PFSK-1 (cell line): ENCODE measurements around the gene TRIM65.

Source experiments
- FOXP2 ChIP-seq: optimal IDR thresholded peaks from 2 replicates; pipeline ENCODE3; 2011; ENCODE audit warnings: borderline replicate concordance, control low read depth, inconsistent platforms; ENCODE audit not compliant: insufficient read depth; ENCODE audit errors: extremely low read length, extremely low read depth
- POLR2AphosphoS5 ChIP-seq: IDR thresholded peaks from 2 replicates; pipeline ENCODE4 v1.6.1; 2012; ENCODE audit warnings: low read depth, mild to moderate bottlenecking, control low read depth, low read length, moderate library complexity
- SIN3A ChIP-seq: IDR thresholded peaks from 2 replicates; pipeline ENCODE4 v1.6.1; 2012; ENCODE audit warnings: mild to moderate bottlenecking, low read length, moderate library complexity, borderline replicate concordance; ENCODE audit not compliant: insufficient read depth
- TAF1 ChIP-seq: IDR thresholded peaks from 2 replicates; pipeline ENCODE4 v1.6.1; 2012; ENCODE audit warnings: low read length, control low read depth, borderline replicate concordance; ENCODE audit not compliant: insufficient read depth
- TF ChIP-seq, protein P1 (sequence below), 2 experiments: IDR thresholded peaks; 2 replicates each; pipeline versions ENCODE4 v1.6.1 to v1.8.0; 2011 to 2012; ENCODE audit warnings: low read depth in 2 of 2, low read length in 2 of 2, control low read depth in 1 of 2, inconsistent platforms in 1 of 2, mild to moderate bottlenecking in 1 of 2, moderate library complexity in 1 of 2; ENCODE audit not compliant: insufficient read depth in 1 of 2

TRIM65 gene

DNA sequence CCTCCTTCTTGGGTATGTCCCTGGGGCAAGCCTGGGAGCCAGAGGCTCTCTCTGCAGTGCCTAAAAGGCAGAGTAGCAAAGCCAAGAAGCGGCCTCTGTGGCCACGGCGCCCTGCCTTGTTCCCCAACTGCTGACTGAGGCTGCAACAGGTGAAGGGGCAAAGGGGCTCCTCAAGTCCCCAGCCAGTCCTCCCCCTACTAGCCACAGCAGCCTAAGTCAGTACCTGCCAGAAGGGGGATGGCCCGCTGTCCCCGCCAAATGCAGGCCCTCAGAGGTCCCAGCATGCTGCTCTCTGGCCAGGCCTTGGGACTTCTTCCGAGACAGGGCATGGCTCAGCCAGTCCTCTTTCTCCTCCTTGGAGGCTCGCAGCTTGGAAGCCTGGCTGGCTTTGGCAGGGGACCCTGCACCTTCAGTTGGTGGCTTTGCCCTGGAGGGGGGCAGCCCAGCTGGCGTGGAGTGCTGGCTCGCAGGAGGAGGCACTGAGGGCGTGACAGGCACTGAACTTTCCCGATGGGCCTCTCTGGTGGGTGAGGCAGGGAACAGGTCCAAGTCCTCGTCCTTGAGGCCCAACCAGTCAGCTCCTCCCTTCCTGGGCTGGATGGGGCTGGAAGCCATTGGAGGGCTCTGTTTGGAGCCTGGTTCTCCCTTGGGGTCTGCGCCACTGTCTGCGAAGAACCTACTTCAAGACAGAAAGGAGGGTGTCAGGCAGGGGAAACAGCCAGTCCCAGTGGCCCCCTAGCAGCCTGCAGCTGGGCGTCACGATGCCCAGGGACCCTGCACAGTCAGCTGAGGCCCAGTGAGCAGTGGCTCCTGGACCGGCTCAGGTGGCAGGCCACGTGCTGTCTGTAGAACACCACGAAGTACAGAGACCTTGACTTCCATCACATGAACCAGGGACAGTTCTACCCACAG lies 26.5 kb upstream of the TRIM65 start:
- TF ChIP-seq SIN3A (no peak), POLR2AphosphoS5 (no peak), FOXP2 (no peak), TAF1 (no peak)
- TF ChIP-seq, protein P1, sequence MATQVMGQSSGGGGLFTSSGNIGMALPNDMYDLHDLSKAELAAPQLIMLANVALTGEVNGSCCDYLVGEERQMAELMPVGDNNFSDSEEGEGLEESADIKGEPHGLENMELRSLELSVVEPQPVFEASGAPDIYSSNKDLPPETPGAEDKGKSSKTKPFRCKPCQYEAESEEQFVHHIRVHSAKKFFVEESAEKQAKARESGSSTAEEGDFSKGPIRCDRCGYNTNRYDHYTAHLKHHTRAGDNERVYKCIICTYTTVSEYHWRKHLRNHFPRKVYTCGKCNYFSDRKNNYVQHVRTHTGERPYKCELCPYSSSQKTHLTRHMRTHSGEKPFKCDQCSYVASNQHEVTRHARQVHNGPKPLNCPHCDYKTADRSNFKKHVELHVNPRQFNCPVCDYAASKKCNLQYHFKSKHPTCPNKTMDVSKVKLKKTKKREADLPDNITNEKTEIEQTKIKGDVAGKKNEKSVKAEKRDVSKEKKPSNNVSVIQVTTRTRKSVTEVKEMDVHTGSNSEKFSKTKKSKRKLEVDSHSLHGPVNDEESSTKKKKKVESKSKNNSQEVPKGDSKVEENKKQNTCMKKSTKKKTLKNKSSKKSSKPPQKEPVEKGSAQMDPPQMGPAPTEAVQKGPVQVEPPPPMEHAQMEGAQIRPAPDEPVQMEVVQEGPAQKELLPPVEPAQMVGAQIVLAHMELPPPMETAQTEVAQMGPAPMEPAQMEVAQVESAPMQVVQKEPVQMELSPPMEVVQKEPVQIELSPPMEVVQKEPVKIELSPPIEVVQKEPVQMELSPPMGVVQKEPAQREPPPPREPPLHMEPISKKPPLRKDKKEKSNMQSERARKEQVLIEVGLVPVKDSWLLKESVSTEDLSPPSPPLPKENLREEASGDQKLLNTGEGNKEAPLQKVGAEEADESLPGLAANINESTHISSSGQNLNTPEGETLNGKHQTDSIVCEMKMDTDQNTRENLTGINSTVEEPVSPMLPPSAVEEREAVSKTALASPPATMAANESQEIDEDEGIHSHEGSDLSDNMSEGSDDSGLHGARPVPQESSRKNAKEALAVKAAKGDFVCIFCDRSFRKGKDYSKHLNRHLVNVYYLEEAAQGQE (IDR thresholded peaks at IDR 0.05; ENCODE audit: insufficient read depth in 1 of 2, low read depth in 2 of 2, low read length in 2 of 2): no peak

DNA sequence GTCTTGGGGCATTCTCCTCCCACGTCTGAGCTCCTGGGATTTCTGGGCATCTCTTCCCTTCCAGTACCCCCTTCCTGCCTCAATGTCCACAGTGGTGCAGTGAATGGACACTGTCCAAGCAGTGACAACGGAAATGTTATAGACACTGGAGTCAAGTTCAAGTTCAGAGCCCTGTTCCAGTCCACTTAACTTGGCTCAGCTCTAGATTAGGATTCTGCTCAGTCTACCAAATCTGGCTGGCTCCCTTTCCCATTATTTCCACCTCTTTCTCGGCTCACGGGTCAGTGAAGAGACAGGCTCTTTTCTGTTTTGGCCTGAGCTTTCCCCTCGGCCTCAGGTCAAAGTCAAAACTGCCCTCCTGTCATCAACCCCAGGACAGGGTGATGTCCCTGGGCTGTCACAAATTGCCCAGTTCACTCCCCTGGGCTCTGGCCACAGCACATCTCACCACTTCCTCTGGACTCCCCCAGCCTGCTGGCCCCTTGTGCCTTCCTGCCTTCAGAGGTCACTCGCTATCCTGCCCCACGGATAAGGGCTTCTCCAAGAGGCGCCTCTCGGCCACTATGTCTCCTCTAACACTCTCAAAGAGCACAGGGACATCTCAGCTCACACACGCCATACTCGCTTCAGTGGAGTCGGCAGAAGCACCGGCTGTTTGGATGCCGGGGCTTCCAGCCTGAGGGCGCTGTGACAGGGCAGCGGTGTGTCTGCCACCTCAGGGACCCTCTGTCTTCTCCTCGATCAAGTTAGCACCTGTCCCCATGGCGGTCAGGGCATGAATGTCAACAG lies 25.6 kb upstream of the TRIM65 start:
- TF ChIP-seq POLR2AphosphoS5: no peak
- no peak for TF ChIP-seq SIN3A
- TF ChIP-seq, protein P1 (IDR thresholded peaks at IDR 0.05; ENCODE audit: insufficient read depth in 1 of 2, low read depth in 2 of 2, low read length in 2 of 2): no peak
- no peak for TF ChIP-seq FOXP2
- no peak for TF ChIP-seq TAF1

DNA sequence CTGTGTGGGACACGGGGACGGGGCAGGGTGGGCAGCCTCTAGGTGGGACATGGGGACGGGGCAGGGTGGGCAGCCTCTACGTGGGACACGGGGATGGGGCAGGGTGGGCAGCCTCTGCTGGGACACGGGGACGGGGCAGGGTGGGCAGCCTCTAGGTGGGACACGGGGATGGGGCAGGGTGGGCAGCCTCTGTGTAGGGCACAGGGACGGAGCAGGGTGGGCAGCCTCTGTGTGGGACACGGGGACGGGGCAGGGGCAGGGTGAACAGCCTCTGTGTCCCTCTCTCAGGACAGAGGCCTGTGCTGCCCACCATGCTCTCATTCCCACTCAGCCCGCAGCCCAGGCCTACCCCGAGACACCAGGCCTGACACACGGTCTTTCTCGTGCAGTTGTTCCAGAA lies 24.8 kb upstream of the TRIM65 start:
- TF ChIP-seq POLR2AphosphoS5 (no peak), TAF1 (no peak), SIN3A (no peak), FOXP2 (no peak)
- TF ChIP-seq, protein P1 (IDR thresholded peaks at IDR 0.05; ENCODE audit: insufficient read depth in 1 of 2, low read depth in 2 of 2, low read length in 2 of 2): no peak

DNA sequence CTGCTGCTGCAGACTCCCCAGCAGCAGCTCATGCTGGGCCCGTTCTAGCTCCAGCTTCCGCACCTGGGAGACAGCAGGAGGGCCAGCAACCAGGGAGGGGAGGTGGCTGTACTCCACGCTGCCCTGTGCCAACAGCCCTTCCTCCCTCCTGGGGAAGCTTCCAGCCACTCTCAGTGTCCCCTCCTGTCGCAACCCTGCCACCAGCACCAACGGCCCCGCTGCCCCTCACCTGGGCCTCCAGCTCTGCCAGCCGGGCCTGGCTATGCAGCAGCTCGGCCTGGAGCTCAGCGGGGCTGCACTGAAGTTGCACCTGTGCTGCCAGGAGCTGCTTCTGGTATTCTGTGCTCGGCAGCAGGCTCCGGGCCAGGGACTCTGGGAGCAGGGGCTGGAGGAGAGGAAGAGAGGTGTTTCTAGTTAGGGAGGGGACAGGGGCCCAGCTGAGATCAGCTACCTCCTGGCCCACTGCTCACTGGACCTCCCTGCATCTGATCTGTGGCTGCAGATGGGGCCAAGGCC lies 23.4 kb upstream of the TRIM65 start:
- TF ChIP-seq FOXP2 (no peak), TAF1 (no peak), SIN3A (no peak), POLR2AphosphoS5 (no peak)
- TF ChIP-seq, protein P1 (IDR thresholded peaks at IDR 0.05; ENCODE audit: insufficient read depth in 1 of 2, low read depth in 2 of 2, low read length in 2 of 2): no peak
